Measurements from ENCODE around the gene FOXJ3. TPM values are rescaled to one million over a fixed set of nuclear protein-coding genes. Genes with fewer than 3 reads are reported as not detected.

Gene FOXJ3
- total and polyA plus RNA-seq, 2 of the 13 experiments (the other 11 are each of a cell fraction or from before 2014, with no cell fraction given), result 16.6 to 48.5 TPM

DNA sequence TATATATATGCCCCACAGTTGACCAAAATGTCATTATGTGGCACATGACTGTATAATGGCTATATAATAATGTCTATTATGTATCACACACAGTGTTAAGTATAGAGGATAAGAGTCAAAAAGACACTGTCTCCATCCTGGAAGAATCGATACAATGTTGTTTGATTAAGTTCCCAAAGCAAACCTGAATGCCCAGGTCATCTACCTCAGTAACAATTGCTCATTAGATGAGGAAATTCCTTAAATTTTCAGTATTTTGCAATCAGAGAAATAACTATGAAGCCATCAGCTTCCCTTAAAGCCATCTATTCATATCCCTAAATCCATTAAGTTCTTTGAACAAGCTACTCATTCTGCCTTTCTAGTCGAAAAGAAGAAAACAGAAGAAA, 10.0 kb downstream of the FOXJ3 start (continued):
- TF ChIP-seq KAT2B (IDR thresholded peaks at IDR 0.05; ENCODE audit: borderline replicate concordance, low read depth, low read length) (peak; percentile 40), ATAD3A (CRISPR knock-in tag; IDR thresholded peaks at IDR 0.05) (no peak), ETV5 (CRISPR knock-in tag; IDR thresholded peaks at IDR 0.05; ENCODE audit: borderline replicate concordance) (peak; percentile 12; the same call in 1 of the 2 replicates), ZNF547 (CRISPR knock-in tag; IDR thresholded peaks at IDR 0.05) (no peak), ATF7-NPFF (CRISPR knock-in tag; IDR thresholded peaks at IDR 0.05; ENCODE audit: low read depth) (no peak), ZFP41 (CRISPR knock-in tag; IDR thresholded peaks at IDR 0.05; ENCODE audit: borderline replicate concordance) (no peak), ZSCAN25 (CRISPR knock-in tag; IDR thresholded peaks at IDR 0.05) (no peak), SOX6 (IDR thresholded peaks at IDR 0.05) (no peak), SOX6 (CRISPR knock-in tag; IDR thresholded peaks at IDR 0.05) (peak; percentile 78; the same call in 1 of the 2 replicates), TRIM24 (CRISPR knock-in tag; IDR thresholded peaks at IDR 0.05) (no peak)
- TF ChIP-seq, protein P1, sequence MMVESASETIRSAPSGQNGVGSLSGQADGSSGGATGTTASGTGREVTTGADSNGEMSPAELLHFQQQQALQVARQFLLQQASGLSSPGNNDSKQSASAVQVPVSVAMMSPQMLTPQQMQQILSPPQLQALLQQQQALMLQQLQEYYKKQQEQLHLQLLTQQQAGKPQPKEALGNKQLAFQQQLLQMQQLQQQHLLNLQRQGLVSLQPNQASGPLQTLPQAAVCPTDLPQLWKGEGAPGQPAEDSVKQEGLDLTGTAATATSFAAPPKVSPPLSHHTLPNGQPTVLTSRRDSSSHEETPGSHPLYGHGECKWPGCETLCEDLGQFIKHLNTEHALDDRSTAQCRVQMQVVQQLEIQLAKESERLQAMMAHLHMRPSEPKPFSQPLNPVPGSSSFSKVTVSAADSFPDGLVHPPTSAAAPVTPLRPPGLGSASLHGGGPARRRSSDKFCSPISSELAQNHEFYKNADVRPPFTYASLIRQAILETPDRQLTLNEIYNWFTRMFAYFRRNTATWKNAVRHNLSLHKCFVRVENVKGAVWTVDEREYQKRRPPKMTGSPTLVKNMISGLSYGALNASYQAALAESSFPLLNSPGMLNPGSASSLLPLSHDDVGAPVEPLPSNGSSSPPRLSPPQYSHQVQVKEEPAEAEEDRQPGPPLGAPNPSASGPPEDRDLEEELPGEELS (CRISPR knock-in tag; IDR thresholded peaks at IDR 0.05), result 0 out of 2 replicates have a peak, but pooled peaks have one; percentile 47
- TF ChIP-seq, protein P2, sequence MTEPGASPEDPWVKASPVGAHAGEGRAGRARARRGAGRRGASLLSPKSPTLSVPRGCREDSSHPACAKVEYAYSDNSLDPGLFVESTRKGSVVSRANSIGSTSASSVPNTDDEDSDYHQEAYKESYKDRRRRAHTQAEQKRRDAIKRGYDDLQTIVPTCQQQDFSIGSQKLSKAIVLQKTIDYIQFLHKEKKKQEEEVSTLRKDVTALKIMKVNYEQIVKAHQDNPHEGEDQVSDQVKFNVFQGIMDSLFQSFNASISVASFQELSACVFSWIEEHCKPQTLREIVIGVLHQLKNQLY (CRISPR knock-in tag; IDR thresholded peaks at IDR 0.05), result 0 out of 2 replicates have a peak, but pooled peaks have one; percentile 16
- TF ChIP-seq, protein P3, sequence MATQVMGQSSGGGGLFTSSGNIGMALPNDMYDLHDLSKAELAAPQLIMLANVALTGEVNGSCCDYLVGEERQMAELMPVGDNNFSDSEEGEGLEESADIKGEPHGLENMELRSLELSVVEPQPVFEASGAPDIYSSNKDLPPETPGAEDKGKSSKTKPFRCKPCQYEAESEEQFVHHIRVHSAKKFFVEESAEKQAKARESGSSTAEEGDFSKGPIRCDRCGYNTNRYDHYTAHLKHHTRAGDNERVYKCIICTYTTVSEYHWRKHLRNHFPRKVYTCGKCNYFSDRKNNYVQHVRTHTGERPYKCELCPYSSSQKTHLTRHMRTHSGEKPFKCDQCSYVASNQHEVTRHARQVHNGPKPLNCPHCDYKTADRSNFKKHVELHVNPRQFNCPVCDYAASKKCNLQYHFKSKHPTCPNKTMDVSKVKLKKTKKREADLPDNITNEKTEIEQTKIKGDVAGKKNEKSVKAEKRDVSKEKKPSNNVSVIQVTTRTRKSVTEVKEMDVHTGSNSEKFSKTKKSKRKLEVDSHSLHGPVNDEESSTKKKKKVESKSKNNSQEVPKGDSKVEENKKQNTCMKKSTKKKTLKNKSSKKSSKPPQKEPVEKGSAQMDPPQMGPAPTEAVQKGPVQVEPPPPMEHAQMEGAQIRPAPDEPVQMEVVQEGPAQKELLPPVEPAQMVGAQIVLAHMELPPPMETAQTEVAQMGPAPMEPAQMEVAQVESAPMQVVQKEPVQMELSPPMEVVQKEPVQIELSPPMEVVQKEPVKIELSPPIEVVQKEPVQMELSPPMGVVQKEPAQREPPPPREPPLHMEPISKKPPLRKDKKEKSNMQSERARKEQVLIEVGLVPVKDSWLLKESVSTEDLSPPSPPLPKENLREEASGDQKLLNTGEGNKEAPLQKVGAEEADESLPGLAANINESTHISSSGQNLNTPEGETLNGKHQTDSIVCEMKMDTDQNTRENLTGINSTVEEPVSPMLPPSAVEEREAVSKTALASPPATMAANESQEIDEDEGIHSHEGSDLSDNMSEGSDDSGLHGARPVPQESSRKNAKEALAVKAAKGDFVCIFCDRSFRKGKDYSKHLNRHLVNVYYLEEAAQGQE (IDR thresholded peaks at IDR 0.05; ENCODE audit: borderline replicate concordance in 1 of 2, low read depth in 1 of 2, low read length in 2 of 2), result no peak
- TF ChIP-seq, protein P4, sequence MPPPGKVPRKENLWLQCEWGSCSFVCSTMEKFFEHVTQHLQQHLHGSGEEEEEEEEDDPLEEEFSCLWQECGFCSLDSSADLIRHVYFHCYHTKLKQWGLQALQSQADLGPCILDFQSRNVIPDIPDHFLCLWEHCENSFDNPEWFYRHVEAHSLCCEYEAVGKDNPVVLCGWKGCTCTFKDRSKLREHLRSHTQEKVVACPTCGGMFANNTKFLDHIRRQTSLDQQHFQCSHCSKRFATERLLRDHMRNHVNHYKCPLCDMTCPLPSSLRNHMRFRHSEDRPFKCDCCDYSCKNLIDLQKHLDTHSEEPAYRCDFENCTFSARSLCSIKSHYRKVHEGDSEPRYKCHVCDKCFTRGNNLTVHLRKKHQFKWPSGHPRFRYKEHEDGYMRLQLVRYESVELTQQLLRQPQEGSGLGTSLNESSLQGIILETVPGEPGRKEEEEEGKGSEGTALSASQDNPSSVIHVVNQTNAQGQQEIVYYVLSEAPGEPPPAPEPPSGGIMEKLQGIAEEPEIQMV (CRISPR knock-in tag; IDR thresholded peaks at IDR 0.05; ENCODE audit: low read depth), result no peak
- TF ChIP-seq, protein P5, sequence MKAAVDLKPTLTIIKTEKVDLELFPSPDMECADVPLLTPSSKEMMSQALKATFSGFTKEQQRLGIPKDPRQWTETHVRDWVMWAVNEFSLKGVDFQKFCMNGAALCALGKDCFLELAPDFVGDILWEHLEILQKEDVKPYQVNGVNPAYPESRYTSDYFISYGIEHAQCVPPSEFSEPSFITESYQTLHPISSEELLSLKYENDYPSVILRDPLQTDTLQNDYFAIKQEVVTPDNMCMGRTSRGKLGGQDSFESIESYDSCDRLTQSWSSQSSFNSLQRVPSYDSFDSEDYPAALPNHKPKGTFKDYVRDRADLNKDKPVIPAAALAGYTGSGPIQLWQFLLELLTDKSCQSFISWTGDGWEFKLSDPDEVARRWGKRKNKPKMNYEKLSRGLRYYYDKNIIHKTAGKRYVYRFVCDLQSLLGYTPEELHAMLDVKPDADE (CRISPR knock-in tag; IDR thresholded peaks at IDR 0.05), result no peak
- TF ChIP-seq, protein P6, sequence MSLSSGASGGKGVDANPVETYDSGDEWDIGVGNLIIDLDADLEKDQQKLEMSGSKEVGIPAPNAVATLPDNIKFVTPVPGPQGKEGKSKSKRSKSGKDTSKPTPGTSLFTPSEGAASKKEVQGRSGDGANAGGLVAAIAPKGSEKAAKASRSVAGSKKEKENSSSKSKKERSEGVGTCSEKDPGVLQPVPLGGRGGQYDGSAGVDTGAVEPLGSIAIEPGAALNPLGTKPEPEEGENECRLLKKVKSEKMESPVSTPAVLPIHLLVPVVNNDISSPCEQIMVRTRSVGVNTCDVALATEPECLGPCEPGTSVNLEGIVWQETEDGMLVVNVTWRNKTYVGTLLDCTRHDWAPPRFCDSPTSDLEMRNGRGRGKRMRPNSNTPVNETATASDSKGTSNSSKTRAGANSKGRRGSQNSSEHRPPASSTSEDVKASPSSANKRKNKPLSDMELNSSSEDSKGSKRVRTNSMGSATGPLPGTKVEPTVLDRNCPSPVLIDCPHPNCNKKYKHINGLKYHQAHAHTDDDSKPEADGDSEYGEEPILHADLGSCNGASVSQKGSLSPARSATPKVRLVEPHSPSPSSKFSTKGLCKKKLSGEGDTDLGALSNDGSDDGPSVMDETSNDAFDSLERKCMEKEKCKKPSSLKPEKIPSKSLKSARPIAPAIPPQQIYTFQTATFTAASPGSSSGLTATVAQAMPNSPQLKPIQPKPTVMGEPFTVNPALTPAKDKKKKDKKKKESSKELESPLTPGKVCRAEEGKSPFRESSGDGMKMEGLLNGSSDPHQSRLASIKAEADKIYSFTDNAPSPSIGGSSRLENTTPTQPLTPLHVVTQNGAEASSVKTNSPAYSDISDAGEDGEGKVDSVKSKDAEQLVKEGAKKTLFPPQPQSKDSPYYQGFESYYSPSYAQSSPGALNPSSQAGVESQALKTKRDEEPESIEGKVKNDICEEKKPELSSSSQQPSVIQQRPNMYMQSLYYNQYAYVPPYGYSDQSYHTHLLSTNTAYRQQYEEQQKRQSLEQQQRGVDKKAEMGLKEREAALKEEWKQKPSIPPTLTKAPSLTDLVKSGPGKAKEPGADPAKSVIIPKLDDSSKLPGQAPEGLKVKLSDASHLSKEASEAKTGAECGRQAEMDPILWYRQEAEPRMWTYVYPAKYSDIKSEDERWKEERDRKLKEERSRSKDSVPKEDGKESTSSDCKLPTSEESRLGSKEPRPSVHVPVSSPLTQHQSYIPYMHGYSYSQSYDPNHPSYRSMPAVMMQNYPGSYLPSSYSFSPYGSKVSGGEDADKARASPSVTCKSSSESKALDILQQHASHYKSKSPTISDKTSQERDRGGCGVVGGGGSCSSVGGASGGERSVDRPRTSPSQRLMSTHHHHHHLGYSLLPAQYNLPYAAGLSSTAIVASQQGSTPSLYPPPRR (CRISPR knock-in tag; IDR thresholded peaks at IDR 0.05; ENCODE audit: borderline replicate concordance), result peak; percentile 51; the same call in 1 of the 2 replicates
